GM12872 (cell line): ENCODE measurements around the gene CD84.

ENCODE experiments used
- TF ChIP-seq, protein P1 (sequence below): IDR thresholded peaks from 3 replicates; pipeline ENCODE4 v1.5.1; 2011; ENCODE audit warnings: low read depth, mild to moderate bottlenecking, low read length, moderate library complexity; ENCODE audit not compliant: insufficient read depth

Gene CD84, protein sequence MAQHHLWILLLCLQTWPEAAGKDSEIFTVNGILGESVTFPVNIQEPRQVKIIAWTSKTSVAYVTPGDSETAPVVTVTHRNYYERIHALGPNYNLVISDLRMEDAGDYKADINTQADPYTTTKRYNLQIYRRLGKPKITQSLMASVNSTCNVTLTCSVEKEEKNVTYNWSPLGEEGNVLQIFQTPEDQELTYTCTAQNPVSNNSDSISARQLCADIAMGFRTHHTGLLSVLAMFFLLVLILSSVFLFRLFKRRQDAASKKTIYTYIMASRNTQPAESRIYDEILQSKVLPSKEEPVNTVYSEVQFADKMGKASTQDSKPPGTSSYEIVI

DNA sequence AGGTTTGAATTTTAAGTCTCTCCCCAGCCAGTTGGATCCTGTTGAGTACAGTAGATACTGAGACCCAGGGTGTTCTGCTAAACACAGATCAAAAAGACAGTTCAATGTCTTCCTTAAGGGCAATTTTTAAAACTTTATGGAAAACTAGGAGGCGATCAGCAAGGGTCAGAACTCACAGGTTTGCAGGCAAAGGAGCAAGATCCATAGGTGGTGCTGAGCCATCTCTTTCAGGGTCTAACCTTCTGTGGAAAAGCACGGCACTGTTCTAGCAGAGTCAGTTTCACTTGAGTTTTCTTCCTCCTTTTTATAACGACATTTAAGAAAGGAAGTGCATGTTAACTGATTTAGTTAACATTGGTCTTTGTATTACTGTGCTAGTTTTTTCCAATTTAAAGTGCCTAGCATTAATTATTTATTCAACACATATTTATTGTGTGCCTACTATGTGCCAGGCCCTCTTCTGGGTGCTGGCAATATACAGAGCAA is at the start of gene CD84:
Gene CD84, minus strand, starts transcription at position 281 of the 486 bp plus-strand sequence. Its CDS starts 59 bp downstream, at position 222.
- TF ChIP-seq, protein P1, sequence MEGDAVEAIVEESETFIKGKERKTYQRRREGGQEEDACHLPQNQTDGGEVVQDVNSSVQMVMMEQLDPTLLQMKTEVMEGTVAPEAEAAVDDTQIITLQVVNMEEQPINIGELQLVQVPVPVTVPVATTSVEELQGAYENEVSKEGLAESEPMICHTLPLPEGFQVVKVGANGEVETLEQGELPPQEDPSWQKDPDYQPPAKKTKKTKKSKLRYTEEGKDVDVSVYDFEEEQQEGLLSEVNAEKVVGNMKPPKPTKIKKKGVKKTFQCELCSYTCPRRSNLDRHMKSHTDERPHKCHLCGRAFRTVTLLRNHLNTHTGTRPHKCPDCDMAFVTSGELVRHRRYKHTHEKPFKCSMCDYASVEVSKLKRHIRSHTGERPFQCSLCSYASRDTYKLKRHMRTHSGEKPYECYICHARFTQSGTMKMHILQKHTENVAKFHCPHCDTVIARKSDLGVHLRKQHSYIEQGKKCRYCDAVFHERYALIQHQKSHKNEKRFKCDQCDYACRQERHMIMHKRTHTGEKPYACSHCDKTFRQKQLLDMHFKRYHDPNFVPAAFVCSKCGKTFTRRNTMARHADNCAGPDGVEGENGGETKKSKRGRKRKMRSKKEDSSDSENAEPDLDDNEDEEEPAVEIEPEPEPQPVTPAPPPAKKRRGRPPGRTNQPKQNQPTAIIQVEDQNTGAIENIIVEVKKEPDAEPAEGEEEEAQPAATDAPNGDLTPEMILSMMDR, result no peak

DNA sequence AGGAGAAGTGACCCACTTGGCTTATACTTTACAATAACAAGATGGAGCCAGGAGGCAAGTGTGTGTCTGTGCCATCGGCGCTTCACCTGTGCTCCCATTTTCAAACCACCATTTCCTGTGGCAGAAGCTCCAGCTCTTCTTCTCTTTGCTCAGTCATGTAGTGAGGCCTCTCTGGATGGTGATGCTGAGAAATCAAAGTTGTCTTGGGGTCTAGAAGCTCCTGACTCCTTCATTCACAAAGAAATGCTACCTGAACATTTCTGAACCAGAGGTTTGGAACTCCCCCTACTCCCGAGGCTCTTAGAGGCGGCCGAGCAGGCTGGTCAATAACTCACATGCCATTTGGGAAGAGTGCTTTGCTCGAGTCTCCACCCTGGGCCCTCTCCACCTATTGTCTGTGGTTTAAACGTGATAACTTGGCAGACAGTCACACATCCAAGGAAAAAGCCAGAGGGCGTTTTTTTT is 49.5 kb upstream of the CD84 start:
- TF ChIP-seq, protein P1, result no peak

DNA sequence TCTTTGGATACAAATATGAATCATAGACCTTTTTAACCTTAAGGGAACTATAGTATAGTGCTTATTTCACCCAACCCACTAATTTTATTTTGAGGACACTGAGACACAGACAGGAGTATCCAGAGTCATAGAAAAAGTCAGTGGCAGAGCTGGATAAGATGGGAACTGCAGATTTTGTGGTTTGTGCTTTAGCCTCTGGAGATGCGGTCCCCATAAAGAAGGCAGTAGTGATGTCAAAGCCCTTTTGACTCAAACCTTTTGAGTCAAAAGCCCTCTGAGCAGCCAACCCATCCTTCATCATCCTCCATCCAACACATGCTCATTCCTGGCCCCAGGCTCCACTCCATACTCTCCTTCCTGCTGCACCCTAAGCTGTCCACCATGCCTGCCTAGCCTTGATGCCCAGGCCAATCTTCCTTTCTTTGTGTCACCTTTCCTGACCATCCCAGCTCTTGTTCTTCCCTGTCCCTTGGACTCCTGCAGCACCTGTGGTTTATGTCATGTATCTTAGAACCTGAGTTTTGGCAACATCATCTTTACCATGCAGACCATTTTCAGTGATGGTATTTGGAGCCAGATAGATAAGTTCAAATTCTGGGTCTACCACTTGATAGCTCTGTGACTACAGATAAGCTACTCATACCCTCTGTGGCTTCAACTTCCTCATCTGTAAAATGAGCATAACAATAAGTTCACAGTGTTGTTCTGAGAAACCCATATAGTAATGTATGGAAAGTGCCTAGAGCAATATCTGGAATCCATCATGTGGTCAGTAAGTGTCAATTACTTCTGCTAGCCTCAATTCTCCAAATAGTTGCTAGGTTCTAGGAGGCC is 47.4 kb upstream of the CD84 start:
- TF ChIP-seq, protein P1, result no peak

DNA sequence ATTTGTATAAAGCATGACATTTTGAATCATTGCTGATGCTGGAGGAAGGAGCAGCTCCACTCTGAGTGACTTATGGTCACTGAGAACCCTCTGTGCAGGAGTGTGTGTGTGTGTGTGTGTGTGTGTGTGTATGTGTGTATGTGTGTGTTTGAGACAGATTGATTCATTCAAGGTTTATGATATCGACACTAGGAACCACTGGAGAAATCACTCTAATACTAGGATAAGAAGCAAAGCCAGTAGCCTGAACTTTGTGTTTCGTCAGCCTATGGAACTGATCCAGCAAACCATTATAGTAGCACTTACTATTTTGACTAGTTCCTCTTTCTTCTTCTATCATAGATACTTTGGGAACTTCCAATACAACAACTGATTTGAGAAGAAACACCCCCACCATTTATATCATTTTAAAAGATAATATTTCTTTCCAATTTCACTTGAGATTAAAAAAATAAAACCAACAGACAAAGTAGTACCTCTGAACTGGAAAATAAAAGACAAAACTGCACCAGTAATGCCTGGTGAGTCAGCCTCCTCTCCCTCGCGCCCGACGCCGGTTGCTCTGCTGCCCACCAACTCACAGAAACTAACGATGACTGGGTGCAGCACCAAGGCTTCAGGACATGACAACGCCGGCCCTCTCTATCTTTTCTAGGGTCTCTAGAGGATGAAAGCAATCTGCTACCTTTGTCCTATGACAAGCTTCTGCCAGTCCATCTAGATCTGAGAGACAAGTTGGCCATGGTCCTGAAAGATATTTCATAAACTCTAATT is 46.6 kb upstream of the CD84 start:
- TF ChIP-seq, protein P1, result no peak

DNA sequence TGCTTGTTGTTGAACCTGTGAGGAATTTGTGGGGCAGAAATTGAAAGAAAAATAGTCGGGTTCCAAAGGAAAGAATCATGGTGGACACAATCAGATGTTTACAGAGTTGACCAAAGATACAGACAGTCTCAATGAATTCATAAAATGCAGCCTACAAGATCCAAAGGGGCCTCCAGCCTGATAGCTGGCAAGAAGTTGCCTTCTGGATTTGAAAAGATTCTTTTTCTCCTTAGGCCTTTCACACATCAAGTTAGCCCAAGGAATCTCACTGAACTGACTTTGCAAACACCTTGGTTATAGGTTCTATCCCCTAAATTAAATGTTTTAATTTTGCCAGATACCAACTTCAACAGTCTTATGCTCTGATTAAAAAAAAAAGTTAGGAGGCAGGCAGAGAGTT is 46.0 kb upstream of the CD84 start:
- TF ChIP-seq, protein P1, result no peak

DNA sequence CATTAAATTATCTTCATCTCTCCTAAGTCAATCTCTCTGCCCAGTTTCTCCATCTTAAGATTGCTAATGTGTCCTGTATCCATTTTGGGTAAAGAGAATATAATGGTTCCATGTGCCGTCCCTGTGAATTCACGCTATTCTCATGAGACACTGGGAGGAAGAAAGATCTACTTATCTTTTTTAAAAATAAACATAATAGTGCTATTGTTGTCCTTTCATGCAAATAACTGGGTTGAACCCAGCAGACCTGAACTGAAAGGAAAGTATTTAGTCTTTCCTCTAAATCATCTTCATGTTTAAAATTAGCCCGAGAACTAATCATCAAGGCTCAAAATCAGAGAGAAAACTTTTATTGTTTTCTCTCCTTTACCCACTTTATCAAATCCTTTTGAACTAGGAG is 45.2 kb upstream of the CD84 start:
- TF ChIP-seq, protein P1, result no peak
